HG03066 (cell line): ENCODE data around the gene ZNF460.

ENCODE experiments used
- ATAC-seq: cut with Tn5 transposase; IDR thresholded peaks from one replicate; pipeline ENCODE4 v1.9.1; 2021; ENCODE audit warnings: low read depth; ENCODE audit not compliant: unreplicated experiment

Gene ZNF460

DNA sequence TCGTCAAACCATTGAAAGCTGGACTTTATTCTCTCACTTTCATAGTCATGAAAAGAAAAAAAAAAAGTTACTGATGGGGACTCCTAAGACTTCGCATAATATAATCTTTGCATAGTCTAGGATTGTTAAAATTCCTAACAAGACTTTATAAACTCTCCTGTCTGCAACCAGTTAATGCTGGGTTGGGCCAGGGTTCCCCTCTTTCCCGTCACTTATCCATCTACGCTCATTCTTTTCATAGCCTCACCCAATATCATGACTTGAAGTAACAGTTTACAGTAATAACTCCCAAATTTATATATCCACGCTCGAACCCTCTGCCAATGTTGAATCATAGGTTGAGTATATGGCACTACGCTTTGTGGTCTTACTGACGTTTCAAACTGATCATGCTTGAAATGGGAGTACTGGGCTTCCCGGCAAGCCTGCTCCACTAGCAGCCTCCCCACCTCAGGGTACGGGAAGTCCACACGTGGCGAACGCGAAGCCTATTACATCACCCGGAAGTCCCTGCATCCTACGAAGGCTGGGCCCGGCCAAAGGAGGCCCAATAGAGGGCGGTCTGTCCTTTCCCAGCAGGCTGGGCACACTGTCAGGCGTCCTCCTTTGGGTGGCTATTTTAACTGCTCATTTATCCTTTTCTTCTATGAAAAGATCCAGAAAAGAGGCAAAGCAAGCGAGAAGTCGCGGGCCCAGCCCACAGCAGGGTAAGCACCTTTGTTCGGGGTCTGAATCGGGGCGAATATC lies 694 bp upstream of the ZNF460 start:
- peak; percentile 77 for ATAC-seq

DNA sequence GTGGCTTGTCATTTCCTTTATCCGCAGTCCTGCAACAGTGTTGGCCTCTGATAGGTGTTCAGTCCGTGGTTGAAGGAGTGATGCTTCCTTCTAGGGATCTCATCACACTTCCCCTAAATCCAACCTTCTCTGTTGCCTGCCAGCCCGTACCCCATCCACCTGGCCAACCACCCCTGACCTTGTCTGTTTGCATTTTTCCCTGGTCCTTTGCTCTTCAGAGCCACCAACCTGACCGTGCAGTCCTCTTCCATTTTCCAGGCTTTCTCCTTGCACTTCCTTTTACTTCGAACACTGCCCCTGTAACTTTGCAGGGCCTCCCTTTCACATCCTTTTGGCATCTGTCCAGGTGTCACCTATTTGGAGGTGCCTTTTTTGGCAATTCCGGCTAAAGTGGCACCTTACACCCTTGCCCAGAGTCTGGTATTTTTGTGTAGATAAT lies 696 bp downstream of the ZNF460 start:
- ATAC-seq, result no peak

DNA sequence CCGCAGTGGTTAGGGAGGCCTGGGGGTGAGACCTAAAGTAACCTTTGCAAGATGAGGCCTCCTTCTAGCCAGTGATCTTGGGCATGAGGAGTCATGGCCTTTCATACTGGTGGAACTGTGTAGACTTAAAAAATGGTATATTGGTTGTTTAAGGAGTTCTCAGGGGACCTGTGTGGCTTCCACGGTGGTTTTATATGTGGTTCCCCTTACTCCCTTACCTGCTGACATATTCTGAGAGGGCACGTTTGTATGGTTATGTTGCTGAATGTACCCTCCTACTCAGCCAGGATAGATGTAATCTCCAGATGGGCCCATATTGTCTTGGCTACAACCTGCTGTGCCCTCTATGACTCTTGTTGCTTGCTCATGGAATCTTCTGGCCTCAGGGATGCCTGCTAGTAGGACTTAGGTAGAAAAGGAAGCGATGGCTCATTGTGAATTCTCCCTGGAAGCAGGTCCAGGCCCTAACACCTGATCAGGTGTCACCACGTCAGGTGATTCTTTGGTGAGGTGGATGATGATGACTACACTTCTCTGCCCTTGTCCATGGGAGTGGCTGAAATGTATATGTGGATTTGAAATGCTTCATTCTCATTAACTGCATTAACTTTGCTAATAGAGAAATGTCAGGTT lies 1.8 kb downstream of the ZNF460 start:
- ATAC-seq, result no peak

DNA sequence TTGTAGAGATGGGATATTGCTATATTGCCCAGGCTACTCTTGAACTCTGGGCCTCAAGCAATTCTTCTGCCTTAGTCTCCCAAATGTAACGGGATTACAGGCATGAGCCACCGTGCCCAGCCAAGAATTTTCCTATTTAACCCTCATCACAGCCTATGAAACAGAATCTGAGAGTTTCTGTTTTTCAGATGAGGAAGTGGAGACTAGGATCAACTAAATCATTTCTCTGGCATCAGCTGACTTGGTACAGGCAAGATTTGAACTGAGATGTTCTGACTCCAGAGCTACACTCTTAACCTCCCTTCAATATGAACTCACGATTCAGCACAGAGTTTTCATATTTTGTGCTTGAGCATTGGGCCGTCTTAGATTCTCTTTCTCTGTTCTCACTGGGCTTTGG lies 8.1 kb downstream of the ZNF460 start:
- ATAC-seq, result no peak

DNA sequence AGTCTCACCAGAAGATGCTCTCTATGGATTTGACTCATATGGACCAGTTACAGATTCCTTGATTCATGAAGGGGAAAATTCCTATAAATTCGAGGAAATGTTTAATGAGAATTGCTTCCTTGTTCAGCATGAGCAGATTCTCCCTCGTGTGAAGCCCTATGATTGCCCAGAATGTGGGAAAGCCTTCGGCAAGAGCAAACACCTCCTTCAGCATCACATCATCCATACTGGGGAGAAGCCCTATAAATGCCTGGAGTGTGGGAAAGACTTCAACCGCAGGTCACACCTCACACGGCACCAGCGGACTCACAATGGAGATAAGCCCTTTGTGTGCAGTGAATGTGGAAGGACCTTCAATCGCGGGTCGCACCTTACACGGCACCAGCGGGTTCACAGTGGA lies 10.7 kb downstream of the ZNF460 start:
- no peak for ATAC-seq

DNA sequence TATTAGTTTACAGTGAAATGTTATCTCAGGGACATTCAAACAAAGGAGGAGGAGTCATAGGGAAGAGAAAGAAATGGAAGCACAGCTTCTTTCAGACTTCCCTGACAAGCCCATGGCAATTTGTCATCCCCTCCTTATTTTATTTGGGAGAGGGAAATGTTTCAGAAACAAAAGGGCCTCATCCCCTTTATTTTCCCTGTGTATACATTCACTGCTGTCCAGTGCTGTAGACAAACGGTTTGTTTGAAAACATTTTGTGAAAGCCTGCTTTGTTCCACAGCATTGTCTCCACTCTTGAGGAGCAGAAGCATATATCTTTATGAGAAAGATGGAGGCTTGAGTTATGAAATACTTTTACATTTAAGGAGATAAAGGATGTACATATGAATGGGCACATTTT lies 12.3 kb downstream of the ZNF460 start:
- no peak for ATAC-seq

DNA sequence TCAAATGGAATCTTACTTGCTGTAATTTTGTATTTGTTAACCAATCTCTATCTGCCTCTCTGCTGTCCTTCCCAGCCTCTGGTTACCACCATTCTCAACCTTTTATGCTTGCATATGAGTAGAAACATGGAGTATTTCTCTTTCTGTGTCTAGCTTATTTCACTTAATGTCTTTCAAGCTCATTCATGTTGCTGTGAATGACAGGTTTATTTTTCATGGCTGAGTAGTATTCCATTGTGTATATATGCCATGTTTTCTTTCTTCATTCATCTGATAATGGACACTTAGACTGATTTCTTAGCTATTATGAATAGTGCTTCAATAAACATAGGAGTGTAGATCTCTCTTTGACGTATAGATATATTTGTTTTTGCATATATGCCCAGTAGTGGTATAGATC lies 13.4 kb downstream of the ZNF460 start:
- no peak for ATAC-seq

DNA sequence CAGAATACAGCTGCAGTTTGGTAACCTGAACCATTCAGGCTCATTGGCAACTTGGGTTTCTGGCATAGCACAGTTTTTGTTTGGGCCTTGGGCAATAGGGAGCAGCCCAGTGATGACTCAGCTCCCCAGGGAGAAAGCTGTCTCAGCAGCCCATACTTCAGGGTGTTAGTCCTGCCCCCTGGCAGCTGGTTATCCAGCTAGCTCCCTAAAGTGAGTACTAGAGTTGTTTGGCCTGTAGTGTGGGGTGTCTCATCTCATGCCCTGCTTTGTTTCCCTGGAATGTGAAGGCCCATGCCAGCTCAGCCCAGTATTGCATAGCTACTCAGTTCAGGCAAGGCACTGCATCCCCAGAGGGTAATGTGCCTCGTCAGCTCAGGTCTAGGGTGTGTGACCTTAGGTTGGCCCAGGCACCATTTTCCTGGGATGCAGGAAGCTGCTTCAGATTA lies 21.8 kb downstream of the ZNF460 start:
- ATAC-seq, result no peak

DNA sequence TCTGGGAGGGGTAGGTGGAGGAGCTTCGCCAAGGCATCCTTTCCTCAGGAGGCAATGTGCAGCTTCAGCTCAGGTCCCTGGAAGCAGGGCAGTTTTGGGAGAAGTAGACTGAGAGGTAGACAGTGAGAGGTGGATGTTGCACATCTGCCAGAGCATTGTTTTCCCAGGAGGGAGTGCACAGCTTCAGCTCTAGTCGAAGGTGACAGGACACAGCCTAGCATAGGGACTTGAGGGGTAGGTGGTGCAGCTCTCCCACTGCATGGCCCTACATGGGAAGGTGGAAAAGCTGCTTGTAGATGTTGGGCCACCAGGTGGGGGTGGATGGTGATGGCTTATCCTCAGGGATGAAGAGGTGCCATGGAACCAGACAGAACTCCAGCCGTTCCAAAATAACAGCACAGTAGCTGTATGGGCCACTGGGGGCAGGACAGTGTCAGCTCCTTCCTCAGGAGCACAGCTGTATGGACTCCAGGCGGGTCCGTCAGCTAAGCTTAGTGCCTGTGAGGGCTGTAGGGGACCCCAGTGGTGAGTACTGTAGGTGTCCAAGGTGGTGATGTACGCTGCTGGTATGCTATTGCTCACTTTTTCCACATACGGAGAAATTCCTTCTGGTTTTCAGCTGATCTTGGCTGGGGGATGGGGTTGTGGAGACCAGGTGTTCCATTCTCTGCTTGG lies 22.6 kb downstream of the ZNF460 start:
- ATAC-seq, result no peak

DNA sequence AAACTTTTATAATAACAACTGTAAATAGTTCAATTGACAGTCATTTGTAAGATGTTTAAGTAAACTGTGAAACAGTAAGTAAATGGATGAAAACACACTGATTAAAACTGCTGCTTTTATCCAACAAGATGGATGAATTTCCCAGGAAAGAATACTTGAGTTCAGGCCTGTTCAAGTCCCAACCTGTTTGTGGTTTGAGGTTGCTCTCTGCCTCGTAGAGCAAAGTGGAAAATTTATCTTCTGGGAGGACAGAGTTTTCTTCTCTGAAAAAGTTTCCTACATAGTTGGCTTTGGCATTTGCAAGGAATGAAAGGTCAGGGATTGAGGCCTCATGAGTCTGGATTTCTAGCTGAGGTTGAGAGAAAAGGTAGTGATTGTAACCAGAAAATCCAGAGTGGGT lies 24.8 kb downstream of the ZNF460 start:
- ATAC-seq, result no peak

DNA sequence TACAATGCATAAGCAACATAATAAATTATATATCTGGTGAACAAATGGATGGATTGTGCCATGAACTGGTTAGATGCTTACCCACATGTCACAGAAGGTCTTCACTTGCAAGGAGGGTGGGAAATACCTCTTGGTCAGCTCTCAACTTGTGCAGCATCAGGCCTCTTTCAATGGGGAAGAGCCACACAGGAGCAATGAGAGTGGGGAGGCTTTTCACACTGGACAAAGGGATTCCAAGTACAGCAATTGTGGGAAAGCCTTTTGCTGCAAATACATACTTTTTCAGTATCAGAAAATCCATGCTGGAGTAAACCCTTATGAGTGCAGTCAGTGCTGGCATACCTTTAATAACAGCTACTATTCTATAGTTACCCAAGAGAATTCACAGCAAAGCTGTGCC lies 28.2 kb downstream of the ZNF460 start:
- ATAC-seq, result no peak

DNA sequence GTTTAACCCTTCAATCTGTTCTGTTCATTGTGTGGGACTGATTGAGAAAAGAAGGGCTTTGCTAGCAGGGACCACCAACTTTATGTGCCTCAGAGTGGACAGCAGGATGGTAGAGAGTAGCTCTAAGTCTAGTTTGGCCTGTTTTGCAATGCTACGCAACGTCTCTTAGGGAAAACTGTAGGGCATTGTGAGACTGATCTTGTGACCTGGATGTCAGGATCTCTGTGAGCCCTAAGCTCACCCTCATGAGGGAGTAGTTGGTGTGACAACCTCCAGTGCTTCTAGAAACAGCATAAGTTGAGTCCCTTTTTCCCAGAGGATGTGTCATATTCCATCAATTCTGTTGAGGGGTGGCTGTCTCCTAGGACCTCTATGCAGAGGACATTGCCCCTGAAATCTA lies 30.5 kb downstream of the ZNF460 start:
- no peak for ATAC-seq

DNA sequence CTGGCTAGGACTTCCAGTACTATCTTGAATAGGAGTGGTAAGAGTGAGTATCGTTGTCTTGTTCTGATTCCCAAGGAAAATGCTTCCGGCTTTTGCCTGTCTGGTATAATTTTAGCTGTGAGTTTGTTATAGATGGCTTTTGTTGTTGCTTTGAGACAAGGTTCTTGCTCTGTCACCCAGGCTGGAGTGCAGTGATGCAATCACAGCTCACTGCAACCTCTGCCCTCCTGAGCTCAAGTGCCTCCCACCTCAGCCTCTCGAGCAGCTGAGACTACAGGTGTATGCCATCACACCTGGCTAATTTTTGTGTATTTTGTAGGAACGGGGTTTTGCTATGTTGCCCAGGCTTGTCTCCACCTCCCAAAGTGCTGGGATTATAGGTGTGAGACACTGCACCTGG lies 33.9 kb downstream of the ZNF460 start:
- no peak for ATAC-seq

DNA sequence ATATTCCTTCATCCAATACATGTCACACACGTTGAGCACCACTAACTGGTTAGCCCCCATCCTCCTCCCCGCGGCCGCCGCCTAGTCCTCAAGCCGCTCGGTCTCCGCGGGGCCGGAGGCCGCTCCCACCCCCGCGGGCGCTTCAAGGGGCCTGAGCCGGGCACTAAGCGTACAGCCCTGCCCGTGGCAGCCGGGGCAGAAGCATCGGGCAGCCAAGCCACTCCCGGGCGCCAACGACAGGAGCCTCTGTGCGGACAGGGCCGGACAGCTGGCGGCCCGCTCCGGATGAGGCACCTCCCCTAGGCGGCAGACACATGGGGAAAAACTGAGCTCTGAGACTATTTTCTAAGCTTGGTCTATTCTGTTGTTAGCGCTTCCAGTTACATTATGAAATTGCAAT lies 37.2 kb downstream of the ZNF460 start:
- no peak for ATAC-seq

DNA sequence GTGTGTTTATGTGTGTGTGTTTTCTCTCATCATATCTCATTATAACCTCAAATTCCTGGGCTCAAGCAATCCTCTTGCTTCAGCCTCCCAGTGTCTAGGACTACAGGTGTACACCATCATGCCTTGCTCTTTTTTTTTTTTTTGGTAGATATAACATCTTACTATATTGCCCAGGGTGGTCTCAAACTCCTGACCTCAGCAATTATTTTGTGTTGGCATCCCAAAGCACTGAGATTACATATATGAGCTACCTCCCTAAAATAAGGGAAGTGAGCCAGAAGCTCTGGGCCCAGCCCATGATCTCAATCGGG lies 39.5 kb downstream of the ZNF460 start:
- no peak for ATAC-seq

DNA sequence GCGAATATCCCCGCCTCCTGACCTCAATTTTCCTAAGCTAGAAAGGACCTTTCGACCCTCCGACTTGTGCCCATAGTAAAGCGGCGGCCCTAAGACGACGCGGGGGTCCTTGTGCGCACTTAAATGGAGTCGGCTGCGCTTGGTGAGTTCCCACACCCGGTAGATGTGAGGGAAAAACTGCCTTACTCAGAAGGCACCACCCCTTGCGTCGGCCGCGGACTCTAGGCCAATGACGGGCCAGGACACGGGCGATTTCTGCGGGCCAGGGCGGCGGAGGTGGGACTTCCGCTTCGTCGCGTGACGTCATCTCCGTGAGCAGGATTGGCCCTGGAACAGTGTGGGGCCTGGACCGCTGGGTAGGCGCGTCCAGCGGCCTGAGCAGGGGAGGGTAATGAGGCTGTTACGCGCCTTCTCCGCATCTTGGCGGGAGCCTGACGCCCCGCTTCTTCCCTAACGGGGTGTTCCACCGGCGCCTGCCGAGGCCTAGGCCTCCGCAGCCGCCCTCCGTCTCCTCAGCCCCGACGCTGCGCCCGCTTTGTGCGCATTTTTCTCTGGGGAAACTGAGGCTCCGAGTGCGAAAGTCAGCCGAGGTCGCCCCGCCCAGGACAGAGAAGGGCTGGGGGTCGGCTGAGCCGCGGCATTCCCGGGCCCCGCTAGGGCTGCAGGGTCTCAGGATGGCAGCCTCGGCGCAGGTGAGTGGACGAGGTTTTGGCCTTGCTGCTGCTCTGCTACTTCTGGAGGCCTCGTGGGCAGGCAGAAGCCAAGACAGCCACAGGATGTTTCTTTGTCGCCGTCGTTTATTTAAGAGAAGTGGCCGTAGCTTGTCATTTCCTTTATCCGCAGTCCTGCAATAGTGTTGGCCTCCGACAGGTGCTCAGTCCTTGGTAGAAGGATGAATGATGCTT lies 40.1 kb downstream of the ZNF460 start, which contains the start of gene ZNF543:
TSS of gene ZNF543 (plus strand) at position 293 of the 905 bp plus-strand sequence. CDS start at position 675, 382 bp downstream.
- peak; percentile 98 for ATAC-seq

DNA sequence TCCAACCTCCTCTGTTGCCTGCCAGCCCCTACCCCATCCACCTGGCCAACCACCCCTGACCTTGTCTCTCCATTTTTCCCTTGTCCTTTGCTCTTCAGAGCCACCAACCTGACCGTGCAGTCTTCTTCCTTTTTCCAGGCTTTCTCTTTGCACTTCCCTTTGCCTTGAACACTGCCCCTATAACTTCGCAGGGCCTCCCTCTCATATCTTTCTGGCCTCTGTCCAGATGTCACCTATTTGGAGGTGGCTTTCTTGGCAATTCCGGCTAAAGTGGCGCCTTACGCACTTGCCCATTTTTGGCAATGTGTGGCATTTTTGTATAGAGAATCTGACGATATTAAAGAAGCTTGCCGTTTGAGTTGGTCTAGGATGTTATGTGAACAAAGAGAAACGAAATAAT lies 40.8 kb downstream of the ZNF460 start:
- no peak for ATAC-seq

DNA sequence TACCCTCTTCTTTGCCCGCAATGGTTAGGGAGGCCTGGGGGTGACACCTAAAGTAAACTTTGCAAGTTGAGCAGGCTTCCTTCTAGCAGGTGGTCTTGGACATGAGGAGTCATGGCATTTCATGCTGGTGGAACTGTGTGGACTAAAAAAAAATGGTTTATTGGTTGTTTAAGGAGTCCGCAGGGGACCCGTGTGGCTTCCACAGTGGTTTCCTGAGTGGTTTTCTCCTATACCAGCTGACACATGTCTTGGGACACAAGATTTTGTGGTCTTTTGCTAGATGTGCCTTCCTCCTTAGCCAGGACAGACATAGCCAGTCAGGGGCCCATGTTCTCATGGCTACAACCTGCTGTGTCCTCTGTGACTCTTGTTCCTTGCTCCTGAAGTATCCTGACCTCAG lies 41.5 kb downstream of the ZNF460 start:
- no peak for ATAC-seq

DNA sequence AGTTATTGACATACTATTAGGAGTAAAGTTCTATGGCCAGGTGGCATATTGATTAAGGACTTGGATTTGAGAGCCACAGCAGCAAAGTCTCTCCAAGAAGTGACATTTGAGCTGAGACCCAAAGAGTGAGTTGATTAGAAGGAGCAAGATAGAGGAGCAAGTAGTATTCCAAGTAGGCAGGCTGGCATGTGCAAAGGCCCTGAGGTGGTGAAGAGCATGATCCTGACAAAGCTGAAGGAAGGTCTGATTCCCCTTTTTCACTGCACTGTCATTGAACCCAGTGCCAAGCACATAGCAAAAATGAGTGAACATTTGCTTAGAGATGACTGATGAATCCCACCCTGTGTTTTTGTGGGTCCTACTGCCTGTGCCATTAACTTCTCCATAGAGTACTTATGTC lies 44.7 kb downstream of the ZNF460 start:
- no peak for ATAC-seq

DNA sequence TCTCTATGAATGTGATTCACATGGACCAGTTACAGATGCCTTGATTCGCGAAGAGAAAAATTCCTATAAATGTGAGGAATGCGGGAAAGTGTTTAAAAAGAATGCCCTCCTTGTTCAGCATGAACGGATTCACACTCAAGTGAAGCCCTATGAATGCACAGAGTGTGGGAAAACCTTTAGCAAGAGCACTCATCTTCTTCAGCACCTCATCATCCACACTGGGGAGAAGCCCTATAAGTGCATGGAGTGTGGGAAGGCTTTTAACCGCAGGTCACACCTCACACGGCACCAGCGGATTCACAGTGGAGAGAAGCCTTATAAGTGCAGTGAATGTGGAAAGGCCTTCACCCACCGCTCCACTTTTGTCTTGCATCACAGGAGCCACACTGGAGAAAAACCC lies 47.7 kb downstream of the ZNF460 start:
- no peak for ATAC-seq

DNA sequence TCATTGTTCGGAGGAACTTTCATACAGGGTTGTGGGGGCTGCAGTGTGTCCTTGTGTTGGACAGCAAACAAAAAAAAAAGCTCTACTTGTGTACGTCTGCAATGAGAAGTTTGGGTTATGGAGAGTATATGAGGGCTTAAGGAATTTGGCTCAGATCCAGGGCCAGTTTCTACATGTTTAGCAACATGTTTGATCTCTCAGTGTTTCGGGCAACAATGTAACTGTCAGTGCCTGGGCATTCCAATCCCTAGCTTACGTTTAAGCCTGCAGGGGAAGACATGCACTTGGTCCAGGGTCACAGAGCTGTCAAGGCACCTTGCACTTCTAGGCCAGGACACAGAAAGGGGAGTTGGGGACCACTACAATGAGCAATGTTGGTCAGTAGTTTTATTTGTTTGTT lies 53.9 kb downstream of the ZNF460 start:
- ATAC-seq, result no peak
